ENCODE data around the gene DNAJC9.
"Not testable (repeated sequence)": the region's sequence is repeated elsewhere in the genome, so short reads cannot be mapped to it uniquely, and the experiment has no call there.

DNAJC9 gene

DNA sequence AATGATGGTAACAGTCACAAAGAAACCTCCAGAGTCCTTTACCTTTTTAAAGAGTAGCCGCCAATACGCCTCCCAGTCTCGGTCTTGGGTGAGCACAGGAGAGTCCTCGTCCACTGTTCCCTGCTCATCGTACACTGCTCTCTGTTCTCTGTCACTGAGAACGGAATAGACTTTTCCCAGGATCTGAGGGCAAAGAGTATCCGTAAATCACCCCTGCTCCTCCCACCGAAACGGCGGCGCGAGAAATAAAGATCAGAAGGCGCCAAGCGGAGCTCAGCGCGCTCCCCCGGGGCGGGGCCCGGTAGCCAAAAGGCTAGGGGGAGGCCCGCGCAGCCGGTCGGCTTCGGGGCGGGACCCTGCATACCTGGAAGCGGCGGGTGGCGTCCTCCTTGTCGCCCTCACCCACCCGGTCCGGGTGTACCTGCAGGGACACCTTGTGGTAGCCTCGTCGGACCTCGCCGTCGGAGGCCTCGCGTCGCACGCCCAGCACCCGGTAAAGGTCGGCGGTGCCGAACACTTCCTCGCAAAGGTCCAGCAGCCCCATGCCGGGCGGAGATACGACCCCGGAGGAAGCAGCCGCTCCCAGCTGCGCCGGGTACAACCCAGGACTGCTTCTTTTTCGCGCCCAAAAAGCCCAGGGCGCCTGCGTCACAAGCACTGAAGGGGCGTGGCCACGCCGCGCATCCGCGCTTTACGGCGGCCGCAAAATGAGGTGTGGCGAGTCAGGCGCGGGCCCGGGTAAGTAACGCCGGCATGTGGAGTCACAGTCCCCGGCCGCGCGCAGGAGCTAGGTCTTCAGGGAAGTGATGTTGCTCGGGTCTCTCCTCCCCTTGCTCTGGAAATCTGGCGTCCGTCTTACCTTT is at the start of gene DNAJC9:
TSS of gene DNAJC9 (minus strand) at position 610 of the 863 bp plus-strand sequence. CDS start at position 544, 66 bp downstream.
- DNase-seq = peak; percentile 90

DNA sequence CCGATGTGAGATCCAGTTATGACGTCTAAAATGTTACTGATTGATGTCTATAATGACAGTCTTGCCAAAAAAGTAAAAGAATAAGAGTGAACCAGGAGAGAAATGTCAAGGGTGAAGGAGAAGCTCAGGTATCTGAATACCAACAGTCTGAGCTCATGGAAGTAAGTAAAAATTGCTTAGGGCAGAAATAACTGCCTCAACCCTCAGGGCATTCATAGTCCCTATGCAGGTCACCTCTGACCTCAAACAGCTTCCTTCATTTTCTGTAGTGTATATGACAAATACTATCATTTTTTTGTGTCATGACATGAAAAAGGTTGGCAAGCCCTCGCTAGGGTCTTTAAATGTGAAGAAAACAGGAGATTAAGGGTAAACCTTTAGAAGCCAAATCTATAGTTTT is 46.4 kb upstream of the DNAJC9 start:
- no peak for DNase-seq

DNA sequence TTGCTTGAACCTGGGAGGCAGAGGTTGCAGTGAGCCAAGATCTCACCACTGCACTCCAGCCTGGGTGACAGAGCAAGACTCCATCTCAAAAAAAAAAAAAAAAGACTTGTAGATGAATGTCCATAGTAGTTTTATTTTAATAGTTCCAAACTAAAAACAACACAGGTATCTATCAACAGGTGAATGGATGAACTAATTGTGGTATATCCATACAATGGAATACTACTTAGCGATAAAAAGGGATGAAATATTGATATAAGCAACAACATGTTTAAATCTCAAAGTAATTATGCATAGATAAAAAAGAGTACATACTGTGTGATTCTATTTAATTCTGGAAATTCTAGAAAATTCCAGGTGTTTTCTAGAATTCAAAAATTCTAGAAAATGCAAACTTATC is 42.9 kb upstream of the DNAJC9 start:
- DNase-seq = no peak

DNA sequence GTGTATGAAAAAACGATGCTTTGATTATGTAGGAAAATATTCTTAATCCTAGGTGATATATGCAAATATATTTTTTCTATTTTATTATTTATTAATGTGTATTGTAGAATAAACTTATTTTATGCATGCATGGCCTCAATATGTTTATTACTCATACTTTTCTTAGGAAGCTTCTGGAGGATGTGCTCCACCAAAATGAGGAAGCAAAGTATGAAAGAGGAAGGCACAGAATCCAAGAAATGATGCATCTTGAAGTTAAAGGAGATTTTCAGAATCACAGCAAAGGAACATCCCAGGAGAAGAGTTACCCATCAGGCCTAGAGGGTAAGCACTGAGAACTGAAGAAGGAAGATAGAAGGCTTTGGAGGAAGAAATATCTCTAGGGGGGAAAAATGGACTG is 40.4 kb upstream of the DNAJC9 start:
- no peak for DNase-seq

- no peak for DNase-seq
Measured at GRCh38 chr10:73281097-73281496, 34.0 kb upstream of the DNAJC9 start.

DNA sequence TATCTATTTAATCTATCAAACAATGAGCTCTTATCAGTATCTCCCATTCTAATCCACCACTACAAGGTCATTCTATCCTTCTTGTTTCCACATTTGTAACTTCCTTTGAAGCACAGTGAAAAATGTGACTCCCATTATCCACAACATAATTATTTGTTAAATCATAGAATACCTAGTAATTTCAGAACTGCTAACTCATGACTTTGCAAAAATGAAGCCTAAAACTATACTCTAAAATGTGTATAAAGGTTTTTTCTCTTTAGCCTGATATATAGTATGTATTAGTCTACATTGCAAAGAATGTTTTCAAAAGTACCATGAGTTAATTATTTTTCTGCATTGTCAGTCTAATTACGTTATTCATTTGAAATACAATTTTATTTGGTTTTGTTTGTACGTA is 17.4 kb upstream of the DNAJC9 start:
- no peak for DNase-seq

GRCh38 chr10:73263693-73264347 is 16.8 kb upstream of the DNAJC9 start:
- DNase-seq = no peak

DNA sequence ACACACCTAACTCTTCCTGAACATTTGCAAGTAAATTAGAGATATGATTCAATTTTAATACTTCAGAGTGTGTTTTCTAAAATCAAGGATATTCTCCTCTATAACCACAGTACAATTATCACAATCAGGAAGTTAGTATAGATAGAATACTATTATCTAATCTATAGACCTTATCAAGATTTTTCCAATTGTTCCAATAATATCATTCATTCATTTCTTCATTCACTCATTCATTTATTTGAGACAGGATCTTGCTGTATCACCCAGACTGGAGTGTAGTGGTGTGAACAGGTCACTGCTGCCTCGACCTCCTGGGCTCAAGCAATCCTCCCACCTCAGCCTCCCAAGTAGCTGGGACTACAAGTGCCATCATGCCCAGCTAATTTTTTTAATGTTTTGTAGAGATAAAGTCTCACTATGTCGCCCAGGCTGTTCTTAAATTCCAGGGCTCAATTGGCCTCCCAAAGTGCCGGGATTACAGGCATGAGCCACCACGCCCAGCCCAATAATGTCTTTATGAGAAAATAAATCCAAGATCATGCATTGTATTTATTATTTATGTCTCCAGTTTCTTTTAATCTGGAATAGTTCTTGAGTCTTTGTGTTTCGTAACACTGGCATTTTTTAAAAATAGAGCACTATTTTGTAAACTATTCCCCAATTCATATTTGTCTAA is 16.0 kb upstream of the DNAJC9 start:
- no peak for DNase-seq

DNA sequence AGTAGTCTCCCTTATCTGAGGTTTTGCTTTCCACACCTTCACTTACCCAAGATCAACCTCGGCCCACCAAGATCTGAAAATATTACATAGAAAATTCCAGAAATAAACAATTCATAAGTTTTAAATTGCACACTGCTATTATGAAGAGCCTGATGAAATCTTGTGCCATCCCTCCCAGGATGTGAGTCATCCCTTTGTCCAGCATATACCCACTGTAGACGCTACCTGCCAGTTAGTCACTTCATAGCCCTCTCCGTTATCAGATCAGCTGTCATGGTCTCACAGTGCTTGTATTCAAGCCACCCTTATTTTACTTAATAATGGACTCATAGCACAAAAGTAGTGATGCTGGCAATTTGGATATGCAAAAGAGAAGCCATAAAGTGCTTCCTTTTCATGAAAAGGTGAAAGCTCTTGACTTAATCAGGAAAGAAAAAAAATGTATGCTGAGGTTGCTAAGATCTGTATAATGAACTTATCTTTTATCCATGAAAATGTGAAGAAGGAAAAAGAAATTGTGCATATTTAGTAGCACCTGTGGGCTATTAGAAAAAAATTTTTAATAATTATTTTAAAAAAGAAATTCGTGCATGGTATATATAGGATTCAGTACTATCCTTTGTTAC is 15.2 kb upstream of the DNAJC9 start:
- DNase-seq = no peak

- no peak for DNase-seq
Measured at GRCh38 chr10:73261362-73261995, 14.4 kb upstream of the DNAJC9 start.

DNA sequence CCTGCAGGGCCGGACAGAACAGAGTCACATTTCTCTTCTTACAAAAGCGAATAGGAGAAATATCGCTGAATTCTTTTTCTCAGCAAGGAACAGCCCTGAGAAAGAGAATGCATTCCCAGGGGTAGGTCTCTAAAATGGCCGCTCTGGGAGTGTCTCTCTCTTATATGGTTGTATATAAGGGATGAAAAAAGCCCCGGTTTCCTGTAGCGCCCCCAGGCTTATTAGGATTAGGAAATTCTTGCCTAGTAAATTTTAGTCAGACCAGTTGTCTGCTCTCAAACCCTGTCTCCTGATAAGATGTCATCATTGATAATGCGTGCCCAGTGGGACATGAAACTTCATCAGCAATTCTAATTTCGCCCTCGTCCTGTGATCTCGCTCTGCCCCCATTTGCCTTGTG is 11.6 kb upstream of the DNAJC9 start:
- DNase-seq = not testable (repeated sequence)

- DNase-seq = no peak
Measured at GRCh38 chr10:73253225-73253555, 6.1 kb upstream of the DNAJC9 start.

GRCh38 chr10:73252445-73253224 is 5.6 kb upstream of the DNAJC9 start, which contains the start of gene MRPS16:
Gene MRPS16 (minus strand): TSS chr10:73252644. CDS start chr10:73252482, 162 bp downstream.
- peak; percentile 90 for DNase-seq

DNA sequence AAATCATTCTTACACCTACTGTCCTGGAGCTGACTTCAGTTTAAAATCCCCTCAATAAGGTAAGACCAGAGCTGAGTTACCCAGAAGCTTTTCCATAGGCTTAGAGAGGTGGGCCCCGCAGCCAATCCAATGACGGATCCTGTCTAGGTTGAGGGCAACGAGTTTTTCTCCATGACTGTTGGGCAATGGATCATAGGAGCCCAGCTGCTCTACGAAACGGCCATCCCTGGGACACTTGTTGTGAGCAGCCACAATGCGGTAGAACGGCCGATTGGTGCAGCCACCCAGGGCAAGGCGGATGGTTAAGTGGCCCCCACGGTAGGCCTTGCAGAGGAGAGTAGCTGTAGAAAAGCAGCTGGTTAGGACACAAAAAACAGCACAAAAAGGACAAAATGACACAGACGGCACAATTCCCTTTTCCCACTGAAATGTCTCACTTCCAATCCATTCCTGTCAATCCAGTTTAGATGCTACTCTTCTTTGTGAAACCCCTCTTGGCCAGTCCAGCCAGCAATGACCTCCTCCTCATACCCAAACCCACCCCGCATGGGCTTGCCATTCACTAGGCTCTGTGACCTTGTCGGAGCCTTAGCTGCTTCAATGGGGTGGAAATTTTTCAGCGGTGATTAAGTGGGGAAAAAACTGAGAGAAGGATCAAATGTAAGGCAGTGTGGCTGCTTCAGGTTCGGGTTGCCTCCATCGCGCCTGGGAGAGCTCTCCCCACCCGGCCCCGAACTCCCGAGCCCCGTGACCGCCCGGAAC is 4.8 kb upstream of the DNAJC9 start:
- DNase-seq = no peak

DNA sequence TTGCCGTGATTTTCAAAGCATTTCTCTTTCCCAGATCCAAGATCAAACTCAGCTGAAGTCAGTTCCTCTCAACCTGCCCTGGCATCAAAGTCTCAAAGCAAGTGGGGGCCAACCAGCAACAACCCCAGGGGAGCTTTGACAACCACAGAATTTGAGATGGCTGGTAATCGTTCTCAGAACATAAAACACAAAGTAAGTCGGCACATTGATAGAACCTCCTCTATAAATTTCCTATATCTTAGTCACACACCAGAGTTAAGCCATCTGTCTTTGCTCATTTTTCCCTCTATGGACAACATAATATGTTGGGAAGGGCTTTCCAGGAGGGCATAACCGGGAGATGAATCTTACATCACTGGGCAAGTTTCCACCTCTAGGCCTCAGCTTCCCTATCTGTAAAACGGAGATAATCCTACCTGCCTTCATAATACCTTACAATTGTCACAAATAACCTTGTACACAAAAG is 1.2 kb upstream of the DNAJC9 start:
- DNase-seq = no peak

- DNase-seq = no peak
Measured at GRCh38 chr10:73247509-73248258, 629 bp upstream of the DNAJC9 start.

DNA sequence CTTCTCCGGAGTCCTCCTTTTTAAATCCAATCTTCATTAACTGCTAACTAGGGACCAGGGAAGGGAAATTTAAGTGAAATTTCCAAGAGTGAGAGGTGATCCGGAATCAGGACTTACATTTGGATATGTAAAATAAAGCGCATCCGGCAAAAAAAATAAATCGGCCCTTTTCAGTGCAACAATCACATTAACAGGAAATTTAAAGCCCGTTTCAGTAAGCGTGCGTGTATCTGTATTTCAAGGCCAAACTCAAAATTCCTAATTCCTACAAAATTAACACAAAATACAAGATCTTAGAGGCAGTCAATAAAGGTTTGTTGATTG is 771 bp downstream of the DNAJC9 start:
- no peak for DNase-seq

- no peak for DNase-seq
Measured at GRCh38 chr10:73244866-73245477, 2.1 kb downstream of the DNAJC9 start.

DNA sequence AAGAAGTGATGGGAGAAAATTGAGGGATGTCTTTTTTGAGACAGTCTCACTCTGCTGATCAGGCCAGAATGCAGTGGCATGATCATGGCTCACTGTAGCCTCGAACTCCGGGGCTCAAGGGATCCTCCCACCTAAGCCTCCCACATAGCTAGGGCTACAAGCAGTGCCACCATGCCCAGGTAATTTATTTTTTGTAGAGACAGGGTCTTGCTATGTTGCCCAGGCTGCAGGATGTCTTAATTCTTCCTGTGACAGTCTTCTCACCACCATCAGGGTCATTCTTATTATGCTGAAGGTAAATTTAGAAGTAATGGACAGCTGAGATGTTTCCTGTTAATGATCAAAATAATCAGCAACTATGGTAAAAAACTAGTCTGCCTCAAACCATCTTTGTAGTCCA is 7.1 kb downstream of the DNAJC9 start:
- DNase-seq = no peak

- DNase-seq = no peak
Measured at GRCh38 chr10:73238990-73239566, 8.0 kb downstream of the DNAJC9 start.
